Measurements from ENCODE around the gene EXT2. TPM values are rescaled to one million over a fixed set of nuclear protein-coding genes. Genes with fewer than 3 reads are reported as not detected.

The EXT2 gene
- total RNA-seq, 3 donors from 2014 or later (not counting 1 experiment from before 2014, with no cell fraction given), result 44.2 to 50.3 (median 45.8) TPM

DNA sequence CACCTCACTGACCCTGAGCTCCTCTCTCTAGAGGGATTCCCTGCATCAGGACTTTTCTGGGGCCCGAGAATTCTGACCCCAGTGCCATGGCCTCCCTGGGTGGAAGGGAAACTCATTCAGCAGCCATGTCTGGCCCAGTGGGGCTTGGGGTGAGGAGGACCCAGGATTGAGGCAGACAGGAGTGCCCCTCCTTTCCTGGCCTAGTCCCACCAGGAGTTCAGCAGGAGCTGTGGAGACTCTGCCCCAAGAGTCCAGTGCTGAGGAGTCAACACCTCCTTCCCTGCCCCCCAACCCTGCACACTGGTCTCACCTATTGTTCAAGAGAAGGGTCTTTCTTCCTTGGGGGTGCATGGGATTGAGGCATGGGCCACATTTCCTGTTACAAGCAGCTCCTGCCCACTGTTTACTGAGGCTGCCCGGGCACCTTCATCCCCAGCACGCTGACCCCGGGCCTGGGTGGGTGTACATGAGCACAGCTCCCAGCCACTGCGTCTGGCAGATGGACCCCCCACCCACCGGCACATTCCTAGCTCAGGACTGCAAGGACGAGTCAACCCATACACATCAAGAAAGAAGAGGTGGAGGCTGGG is 180.6 kb downstream of the EXT2 start:
- no peak for DNase-seq
- Mint-ChIP-seq H3K4me3 (no peak overlapping the region), H3K9me3 (no peaks in the 10 kb centered on the region), H3K36me3 (no peaks in the 10 kb centered on the region), H3K27ac (no peak overlapping the region), H3K4me1 (no peaks in the 10 kb centered on the region), H3K27me3 (ENCODE audit: low read depth in 2 of 2) (peaks cover 2 to 6% of the 10 kb centered on the region in 2 donors)
- no peaks in the 10 kb centered on the region for H3K36me3 ChIP-seq (ENCODE audit: control insufficient read depth, insufficient read depth, low read length)
- no peak overlapping the region for H3K27ac ChIP-seq (ENCODE audit: low read length)
- H3K4me3 ChIP-seq (ENCODE audit: low read length), result no peak overlapping the region
- no peaks in the 10 kb centered on the region for H3K27me3 ChIP-seq (ENCODE audit: control insufficient read depth, insufficient read depth, low read length)
- no peaks in the 10 kb centered on the region for H3K4me1 ChIP-seq (ENCODE audit: control insufficient read depth, insufficient read depth, low read length)
- TF ChIP-seq, protein P1, sequence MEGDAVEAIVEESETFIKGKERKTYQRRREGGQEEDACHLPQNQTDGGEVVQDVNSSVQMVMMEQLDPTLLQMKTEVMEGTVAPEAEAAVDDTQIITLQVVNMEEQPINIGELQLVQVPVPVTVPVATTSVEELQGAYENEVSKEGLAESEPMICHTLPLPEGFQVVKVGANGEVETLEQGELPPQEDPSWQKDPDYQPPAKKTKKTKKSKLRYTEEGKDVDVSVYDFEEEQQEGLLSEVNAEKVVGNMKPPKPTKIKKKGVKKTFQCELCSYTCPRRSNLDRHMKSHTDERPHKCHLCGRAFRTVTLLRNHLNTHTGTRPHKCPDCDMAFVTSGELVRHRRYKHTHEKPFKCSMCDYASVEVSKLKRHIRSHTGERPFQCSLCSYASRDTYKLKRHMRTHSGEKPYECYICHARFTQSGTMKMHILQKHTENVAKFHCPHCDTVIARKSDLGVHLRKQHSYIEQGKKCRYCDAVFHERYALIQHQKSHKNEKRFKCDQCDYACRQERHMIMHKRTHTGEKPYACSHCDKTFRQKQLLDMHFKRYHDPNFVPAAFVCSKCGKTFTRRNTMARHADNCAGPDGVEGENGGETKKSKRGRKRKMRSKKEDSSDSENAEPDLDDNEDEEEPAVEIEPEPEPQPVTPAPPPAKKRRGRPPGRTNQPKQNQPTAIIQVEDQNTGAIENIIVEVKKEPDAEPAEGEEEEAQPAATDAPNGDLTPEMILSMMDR (IDR thresholded peaks at IDR 0.05), result no peak
- intact Hi-C loops (cut with micrococcal nuclease), result no loop called here
- WGBS (ENCODE audit: insufficient coverage), result 86% methylated on average over 5 of the region's 7 CpGs
- no peaks in the 10 kb centered on the region for H3K9me3 ChIP-seq (ENCODE audit: control insufficient read depth, insufficient read depth, low read length)
- ATAC-seq, result no peak

DNA sequence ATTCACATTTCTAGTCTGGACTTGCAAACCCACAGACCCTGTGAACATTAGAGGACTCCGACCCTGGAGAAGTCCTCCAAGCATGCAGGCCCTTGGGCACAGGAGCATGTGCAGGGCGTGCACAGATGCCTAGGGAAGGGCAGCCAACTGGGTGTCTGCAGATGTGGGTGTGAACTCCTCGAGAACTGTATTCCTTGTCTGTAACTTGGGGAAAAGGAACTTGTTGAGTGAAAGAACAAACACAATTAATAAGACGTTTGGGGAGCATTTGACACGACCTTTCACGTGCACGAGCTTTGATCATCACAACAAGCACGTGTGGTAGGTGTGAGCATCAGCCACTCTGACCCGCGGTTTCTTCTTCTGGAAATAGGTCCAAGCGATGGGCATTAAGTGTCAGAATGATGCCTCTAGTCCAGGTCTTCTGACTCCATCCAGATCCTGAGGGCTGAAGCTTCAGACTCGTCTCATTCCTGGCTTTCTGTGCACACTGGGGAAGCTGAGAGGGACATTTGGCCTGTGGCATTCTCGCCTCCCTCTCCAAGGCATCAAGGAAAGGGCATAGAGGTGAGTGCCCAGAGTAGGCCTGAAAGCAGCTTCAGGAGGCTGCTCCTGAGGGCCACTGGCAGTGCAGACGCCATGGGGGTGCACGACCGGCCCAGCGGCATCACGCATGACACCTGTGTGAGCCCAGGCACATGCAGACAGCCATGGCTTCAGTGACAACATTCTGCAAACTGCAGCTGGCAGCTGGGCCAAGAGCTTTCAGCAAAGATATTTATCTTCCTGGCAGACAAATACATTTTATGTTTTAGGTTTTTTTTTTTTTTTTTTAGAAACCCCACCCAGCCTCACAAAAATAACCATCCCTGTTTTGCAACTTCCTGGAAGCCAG is 182.0 kb downstream of the EXT2 start:
- Histone ChIP-seq H3K4me3 (ENCODE audit: low read length) (no peak overlapping the region), H3K4me1 (ENCODE audit: control insufficient read depth, insufficient read depth, low read length) (no peaks in the 10 kb centered on the region), H3K27ac (ENCODE audit: low read length) (no peak overlapping the region), H3K36me3 (ENCODE audit: control insufficient read depth, insufficient read depth, low read length) (no peaks in the 10 kb centered on the region), H3K27me3 (ENCODE audit: control insufficient read depth, insufficient read depth, low read length) (no peaks in the 10 kb centered on the region), H3K9me3 (ENCODE audit: control insufficient read depth, insufficient read depth, low read length) (no peaks in the 10 kb centered on the region)
- DNase-seq (no peak), ATAC-seq (no peak)
- H3K9me3 Mint-ChIP-seq, result no peaks in the 10 kb centered on the region
- H3K27me3 Mint-ChIP-seq (ENCODE audit: low read depth in 2 of 2), result peaks cover 2 to 6% of the 10 kb centered on the region in 2 donors
- H3K4me3 Mint-ChIP-seq, result no peak overlapping the region
- intact Hi-C loops (cut with micrococcal nuclease), result no loop called here
- 90% methylated on average over 18 of the region's 18 CpGs for WGBS (ENCODE audit: insufficient coverage)
- TF ChIP-seq, protein P1 (IDR thresholded peaks at IDR 0.05), result no peak
- no peaks in the 10 kb centered on the region for H3K36me3 Mint-ChIP-seq
- H3K4me1 Mint-ChIP-seq, result no peaks in the 10 kb centered on the region
- no peak overlapping the region for H3K27ac Mint-ChIP-seq

DNA sequence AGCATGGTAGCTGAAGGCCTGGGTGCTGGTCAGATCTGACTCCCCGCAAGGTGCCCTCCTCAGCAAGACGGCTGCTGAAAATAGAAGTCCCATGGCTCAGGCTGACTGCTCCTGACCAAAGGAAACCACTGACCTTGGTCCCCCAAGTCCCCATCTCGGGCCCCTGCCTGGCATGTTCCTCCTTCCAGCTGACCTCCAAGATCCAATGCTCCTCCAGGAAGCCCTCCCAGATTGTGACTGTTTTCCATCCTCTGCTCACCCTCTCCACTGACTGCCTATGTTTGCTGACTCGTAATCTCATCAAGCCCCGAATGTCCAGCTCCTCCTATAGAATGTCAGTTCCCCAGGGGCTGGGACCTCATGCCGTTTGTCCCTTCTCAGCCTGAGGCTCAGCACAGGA is 184.0 kb downstream of the EXT2 start:
- no peaks in the 10 kb centered on the region for H3K4me1 Mint-ChIP-seq
- H3K4me3 Mint-ChIP-seq, result no peak overlapping the region
- Histone ChIP-seq H3K36me3 (ENCODE audit: control insufficient read depth, insufficient read depth, low read length) (no peaks in the 10 kb centered on the region), H3K9me3 (ENCODE audit: control insufficient read depth, insufficient read depth, low read length) (no peaks in the 10 kb centered on the region), H3K27me3 (ENCODE audit: control insufficient read depth, insufficient read depth, low read length) (no peaks in the 10 kb centered on the region), H3K4me1 (ENCODE audit: control insufficient read depth, insufficient read depth, low read length) (no peaks in the 10 kb centered on the region), H3K4me3 (ENCODE audit: low read length) (no peak overlapping the region), H3K27ac (ENCODE audit: low read length) (no peak overlapping the region)
- H3K9me3 Mint-ChIP-seq, result no peaks in the 10 kb centered on the region
- H3K27ac Mint-ChIP-seq, result no peak overlapping the region
- TF ChIP-seq, protein P1 (IDR thresholded peaks at IDR 0.05), result no peak
- no peak for DNase-seq
- H3K27me3 Mint-ChIP-seq (ENCODE audit: low read depth in 2 of 2), result peaks cover 2 to 6% of the 10 kb centered on the region in 2 donors
- 89% methylated on average over 6 of the region's 6 CpGs for WGBS (ENCODE audit: insufficient coverage)
- intact Hi-C loops (cut with micrococcal nuclease), result no loop called here
- no peak for ATAC-seq
- H3K36me3 Mint-ChIP-seq, result no peaks in the 10 kb centered on the region

Measured in natural killer cell (primary cell).